Liver (tissue), 3 donors: Measurements from ENCODE around the gene SENP1.

Experiments used
- CTCF ChIP-seq: fragments of 150-350 bp; IDR thresholded peaks from 2 replicates; pipeline ENCODE4 v1.5.1; 2017; ENCODE audit warnings: improper control_type of control experiment, low read depth, low read length; ENCODE audit not compliant: missing input control
- RAD21 ChIP-seq, 2 donors: IDR thresholded peaks; 2 replicates each; pipeline ENCODE4 v1.6.1; 2016; ENCODE audit warnings: antibody characterized with exemption in 2 of 2, mild to moderate bottlenecking in 2 of 2
- REST ChIP-seq: IDR thresholded peaks from 2 replicates; pipeline ENCODE4 v1.6.1; 2016; ENCODE audit warnings: antibody characterized with exemption, mild to moderate bottlenecking
- SP1 ChIP-seq: IDR thresholded peaks from 2 replicates; pipeline ENCODE4 v1.6.1; 2018; ENCODE audit warnings: antibody characterized with exemption, mild to moderate bottlenecking
- ZBTB33 ChIP-seq: IDR thresholded peaks from 2 replicates; pipeline ENCODE4 v1.6.1; 2016; ENCODE audit warnings: antibody characterized with exemption
- donor health status: healthy.
- donor health status: healthy.

- TF ChIP-seq CTCF (no peak), SP1 (no peak), RAD21 (IDR thresholded peaks at IDR 0.05) (no peak), ZBTB33 (no peak), REST (no peak)
Observed at GRCh38 chr12:48065041-48065440, 40.8 kb downstream of the SENP1 start.
